Stomach (tissue), 4 donors: ENCODE data around the gene FLCN.

Source experiments
- EP300 ChIP-seq: sonication (generic); formaldehyde crosslinking; IDR thresholded peaks from one replicate; pipeline ENCODE4 v1.6.1; 2017; ENCODE audit warnings: antibody characterized with exemption
- POLR2A ChIP-seq, 4 donors: fragments of 450-650 bp; IDR thresholded peaks; one replicate each; pipeline ENCODE4 v1.6.1; 2016; ENCODE audit warnings: antibody characterized with exemption in 4 of 4, control low read depth in 2 of 4, mild to moderate bottlenecking in 1 of 4, moderate library complexity in 1 of 4
- POLR2AphosphoS5 ChIP-seq, 3 donors: sonication (generic); formaldehyde crosslinking; IDR thresholded peaks; one replicate each; pipeline ENCODE4 v1.6.1; 2016; ENCODE audit warnings: antibody characterized with exemption in 3 of 3
- TF ChIP-seq, protein P1 (sequence below), 7 experiments: fragments of 450-650 bp in 4 of 7; fragments of 200-600 bp in 3 of 7; sonication (generic) in 3 of 7; IDR thresholded peaks; one replicate each; pipeline ENCODE4 v1.5.1; 2016 to 2019; ENCODE audit warnings: antibody characterized with exemption in 7 of 7, control low read depth in 2 of 7, mild to moderate bottlenecking in 1 of 7

DNA sequence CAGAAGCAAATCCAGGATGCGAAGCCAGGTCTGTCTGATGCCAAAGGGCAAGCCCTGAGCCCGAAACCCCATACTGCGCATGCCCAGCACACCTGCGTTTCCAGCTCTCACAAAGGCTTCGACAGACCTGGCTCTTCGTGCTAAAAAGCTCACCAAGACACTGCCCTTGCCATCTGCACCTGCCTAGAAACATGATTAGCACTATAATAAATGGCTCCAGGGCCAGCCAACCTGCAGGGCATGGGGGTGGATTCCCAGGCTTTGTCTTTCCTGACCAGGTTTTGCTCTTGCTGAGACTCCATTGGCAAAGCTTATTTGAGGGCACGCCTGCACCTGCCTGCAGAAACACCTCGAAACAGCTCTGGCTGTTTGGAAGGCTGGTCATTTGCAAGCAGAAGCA is 16.4 kb downstream of the FLCN start:
- TF ChIP-seq, protein P1, sequence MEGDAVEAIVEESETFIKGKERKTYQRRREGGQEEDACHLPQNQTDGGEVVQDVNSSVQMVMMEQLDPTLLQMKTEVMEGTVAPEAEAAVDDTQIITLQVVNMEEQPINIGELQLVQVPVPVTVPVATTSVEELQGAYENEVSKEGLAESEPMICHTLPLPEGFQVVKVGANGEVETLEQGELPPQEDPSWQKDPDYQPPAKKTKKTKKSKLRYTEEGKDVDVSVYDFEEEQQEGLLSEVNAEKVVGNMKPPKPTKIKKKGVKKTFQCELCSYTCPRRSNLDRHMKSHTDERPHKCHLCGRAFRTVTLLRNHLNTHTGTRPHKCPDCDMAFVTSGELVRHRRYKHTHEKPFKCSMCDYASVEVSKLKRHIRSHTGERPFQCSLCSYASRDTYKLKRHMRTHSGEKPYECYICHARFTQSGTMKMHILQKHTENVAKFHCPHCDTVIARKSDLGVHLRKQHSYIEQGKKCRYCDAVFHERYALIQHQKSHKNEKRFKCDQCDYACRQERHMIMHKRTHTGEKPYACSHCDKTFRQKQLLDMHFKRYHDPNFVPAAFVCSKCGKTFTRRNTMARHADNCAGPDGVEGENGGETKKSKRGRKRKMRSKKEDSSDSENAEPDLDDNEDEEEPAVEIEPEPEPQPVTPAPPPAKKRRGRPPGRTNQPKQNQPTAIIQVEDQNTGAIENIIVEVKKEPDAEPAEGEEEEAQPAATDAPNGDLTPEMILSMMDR (IDR thresholded peaks at IDR 0.05) = no peak
- TF ChIP-seq POLR2A (IDR thresholded peaks at IDR 0.05) (no peak), EP300 (no peak), POLR2AphosphoS5 (IDR thresholded peaks at IDR 0.05) (no peak)
